Fibroblast of villous mesenchyme (primary cell): Measurements from ENCODE around the gene GPR89A. TPM values are rescaled to one million over a fixed set of nuclear protein-coding genes. Genes with fewer than 3 reads are reported as not detected.
A peak's percentile ranks its signal among the peaks of the same experiment; 100 is the strongest.
"Not testable (repeated sequence)": the region's sequence is repeated elsewhere in the genome, so short reads cannot be mapped to it uniquely, and the experiment has no call there.

Experiments
- DNase-seq: peaks from one replicate; pipeline ENCODE4 v3.0.0-alpha.2; 2010; ENCODE audit warnings: low read depth
- H3K4me3 ChIP-seq: 2 replicates; pipeline ENCODE4 v1.5.1; 2011; ENCODE audit warnings: low read depth, mild to moderate bottlenecking, low read length
- total RNA-seq: library from RNA; depleted of rRNA; stranded (reverse); fragments of >200 nt; gene quantifications from 2 replicates; pipeline ENCODE4 v1.2.3, GENCODE V29; 2012
- TF ChIP-seq, protein P1 (sequence below): IDR thresholded peaks from 2 replicates; pipeline ENCODE4 v1.5.1; 2012; ENCODE audit warnings: low read depth, mild to moderate bottlenecking, low read length; ENCODE audit not compliant: insufficient read depth

GPR89A gene
- total RNA-seq, 1 donor, result 38.4 TPM

DNA sequence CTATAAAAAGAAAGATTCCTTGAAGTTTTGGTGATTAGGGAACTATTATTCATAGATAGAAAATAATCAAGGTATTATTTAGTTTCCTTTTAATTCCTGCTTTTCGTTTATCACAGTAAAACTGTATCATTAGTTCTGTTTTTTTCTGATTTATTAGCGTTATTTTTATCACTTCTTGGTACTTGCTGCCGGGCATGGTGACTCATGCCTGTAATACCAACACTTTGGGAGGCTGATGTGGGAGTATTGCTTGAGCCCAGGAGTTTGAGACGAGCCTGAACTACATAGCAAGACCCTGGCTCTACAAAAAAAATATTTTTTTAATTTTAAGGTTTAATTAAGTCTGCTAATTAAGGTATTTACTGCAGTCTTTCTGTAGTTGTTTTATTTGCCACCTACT is 57.2 kb downstream of the GPR89A start:
- not testable (repeated sequence) for H3K4me3 ChIP-seq
- peak; percentile 14 for DNase-seq

DNA sequence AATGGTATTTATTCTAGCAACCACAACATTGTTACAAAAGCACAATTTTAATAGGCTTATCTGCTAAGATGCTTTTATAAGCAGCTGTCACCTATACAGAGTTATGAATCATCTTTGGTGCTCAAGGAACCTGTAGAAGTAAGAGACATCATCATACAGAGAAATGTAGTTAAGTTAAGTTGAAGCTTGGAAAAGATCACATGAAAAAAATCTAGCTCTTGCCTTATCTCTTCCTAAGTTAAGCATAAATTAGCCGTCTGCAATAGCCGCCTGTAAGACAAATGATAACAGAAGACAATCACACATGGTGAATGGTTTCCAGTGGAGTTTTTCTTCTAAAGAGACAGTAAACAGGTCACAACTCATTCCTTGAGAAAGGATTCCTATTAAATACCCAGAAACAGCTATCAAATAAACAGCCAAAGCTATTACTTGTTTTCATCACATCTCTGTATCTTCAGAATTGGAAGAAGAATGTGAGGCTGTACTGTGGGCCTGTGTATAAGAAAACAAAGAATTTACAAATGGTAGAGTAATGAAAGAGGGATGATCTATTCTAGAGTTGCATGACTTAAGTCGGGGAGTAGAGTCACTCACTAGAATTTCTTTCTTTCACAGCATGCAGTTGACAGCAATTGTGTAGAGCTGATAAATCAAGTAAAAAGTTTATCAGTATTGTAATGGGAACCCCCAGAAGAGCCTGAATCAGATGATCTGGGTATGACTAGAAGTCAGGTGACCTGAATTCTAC is 63.4 kb downstream of the GPR89A start:
- not testable (repeated sequence) for DNase-seq, H3K4me3 ChIP-seq

DNA sequence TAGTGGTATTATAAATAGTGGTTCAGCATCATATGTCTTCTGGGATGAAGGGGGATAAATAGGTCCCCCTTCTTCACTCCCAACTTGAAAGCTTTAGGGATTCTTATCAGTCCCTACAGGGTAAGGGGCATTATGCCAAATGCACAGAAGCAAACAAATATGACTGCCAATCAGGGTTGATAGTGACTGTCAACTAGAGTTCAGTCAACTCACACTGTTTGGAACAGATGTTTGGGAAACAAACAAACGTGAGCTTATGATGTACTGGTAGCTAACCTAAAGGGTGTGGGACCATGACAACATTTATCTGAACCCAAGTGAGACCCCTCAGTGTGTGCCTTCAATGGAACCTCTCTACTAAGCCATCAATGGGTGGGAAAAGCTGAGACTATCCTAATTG is 65.4 kb downstream of the GPR89A start:
- not testable (repeated sequence) for DNase-seq, H3K4me3 ChIP-seq

DNA sequence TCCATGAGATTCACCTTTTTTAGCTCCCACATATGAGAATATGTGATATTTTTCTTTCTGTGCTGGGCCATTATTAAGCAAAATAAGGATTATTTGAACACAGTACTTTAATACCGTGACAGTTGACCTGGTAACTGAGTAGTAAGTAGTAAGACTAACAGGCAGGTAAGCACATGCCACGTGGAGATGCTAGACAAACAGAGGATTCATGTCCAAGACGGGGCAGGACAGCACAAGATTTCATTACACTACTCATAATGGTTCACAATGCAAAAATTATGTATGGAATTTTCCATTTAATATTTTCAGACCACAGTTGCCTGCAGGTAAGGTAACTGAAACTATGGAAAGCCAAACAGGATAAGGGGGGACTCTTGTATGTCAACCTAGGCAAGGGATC is 77.1 kb downstream of the GPR89A start:
- DNase-seq, H3K4me3 ChIP-seq: not testable (repeated sequence)

DNA sequence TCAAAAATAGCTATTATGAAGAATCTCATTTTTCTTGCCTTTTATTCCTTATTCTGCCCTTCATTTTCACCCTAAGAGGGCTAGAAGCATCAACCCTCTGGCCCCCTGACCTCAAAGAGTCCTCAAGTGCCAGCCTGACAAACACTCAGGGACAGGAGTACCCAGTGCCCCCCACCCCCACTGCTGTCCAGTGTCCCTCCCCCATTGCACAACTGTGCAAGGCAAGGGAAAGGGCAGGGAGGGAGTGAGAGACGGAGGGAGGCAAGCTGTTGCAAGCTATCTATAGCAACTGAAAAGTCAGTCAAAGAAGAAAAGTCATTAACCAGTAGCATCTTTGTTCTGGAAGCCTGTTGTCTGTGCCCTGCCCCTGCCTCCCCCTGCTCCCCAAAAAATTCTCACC is 78.3 kb downstream of the GPR89A start:
- not testable (repeated sequence) for H3K4me3 ChIP-seq, DNase-seq

DNA sequence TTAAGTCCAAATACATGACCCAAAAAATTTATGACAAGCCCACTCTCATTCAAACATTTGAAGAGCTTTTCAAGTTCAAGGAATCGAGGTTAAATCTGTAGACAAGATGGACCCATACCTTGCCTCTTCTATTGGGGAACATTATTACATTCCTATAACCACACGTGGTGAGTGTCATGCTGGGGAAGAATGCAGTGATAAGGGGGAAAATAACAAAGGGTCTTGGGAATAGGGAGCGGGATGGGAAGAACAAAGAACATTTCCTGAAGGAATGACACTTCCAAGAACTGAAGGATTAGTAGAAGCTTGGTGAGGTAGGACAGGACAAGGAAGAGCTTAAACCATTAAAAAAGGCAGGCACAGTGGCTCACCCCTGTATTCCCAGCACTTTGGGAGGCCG is 80.5 kb downstream of the GPR89A start:
- no peak for DNase-seq
- no peak overlapping the region for H3K4me3 ChIP-seq
- TF ChIP-seq, protein P1, sequence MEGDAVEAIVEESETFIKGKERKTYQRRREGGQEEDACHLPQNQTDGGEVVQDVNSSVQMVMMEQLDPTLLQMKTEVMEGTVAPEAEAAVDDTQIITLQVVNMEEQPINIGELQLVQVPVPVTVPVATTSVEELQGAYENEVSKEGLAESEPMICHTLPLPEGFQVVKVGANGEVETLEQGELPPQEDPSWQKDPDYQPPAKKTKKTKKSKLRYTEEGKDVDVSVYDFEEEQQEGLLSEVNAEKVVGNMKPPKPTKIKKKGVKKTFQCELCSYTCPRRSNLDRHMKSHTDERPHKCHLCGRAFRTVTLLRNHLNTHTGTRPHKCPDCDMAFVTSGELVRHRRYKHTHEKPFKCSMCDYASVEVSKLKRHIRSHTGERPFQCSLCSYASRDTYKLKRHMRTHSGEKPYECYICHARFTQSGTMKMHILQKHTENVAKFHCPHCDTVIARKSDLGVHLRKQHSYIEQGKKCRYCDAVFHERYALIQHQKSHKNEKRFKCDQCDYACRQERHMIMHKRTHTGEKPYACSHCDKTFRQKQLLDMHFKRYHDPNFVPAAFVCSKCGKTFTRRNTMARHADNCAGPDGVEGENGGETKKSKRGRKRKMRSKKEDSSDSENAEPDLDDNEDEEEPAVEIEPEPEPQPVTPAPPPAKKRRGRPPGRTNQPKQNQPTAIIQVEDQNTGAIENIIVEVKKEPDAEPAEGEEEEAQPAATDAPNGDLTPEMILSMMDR, result no peak

DNA sequence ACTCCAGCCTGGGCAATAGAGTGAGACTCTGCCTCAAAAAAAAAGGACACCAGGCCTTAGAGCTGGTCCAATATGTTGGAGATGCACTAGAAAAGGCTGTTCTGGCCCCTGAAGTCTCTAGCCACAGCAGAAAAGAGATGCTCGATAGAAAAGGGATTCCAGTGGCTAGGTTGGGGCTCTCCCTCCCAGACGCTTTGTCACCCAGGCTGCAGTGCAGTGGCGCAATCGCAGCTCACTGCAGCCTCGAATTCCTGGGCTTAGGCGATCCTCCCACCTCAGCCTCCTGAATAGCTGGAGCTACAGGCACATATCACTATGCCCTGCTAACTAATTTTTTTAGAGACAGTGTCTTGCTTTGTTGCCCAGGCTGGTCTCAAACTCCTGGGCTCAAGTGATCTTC is 81.1 kb downstream of the GPR89A start:
- H3K4me3 ChIP-seq, result no peak overlapping the region
- TF ChIP-seq, protein P1, result no peak
- no peak for DNase-seq

DNA sequence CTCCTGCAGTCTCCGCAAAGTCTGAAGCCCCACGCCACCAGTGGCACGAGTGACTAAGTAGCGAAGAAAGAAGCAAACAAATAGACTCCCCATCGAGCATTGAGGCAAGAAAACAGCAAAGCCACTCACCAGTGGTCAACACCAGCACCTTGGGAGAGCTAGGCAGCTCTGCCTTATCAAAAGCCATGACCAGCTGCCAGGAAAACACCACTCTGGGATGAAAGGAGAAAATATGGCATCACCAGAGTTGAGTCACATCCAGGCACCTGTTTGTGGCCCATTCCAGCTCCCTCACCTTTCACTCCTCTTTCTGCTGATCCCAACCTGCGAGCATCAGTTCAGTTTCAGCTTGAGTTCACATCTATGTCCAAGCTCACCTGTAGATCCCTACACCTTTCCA is 82.1 kb downstream of the GPR89A start:
- TF ChIP-seq, protein P1, result no peak
- no peak for DNase-seq
- no peak overlapping the region for H3K4me3 ChIP-seq

DNA sequence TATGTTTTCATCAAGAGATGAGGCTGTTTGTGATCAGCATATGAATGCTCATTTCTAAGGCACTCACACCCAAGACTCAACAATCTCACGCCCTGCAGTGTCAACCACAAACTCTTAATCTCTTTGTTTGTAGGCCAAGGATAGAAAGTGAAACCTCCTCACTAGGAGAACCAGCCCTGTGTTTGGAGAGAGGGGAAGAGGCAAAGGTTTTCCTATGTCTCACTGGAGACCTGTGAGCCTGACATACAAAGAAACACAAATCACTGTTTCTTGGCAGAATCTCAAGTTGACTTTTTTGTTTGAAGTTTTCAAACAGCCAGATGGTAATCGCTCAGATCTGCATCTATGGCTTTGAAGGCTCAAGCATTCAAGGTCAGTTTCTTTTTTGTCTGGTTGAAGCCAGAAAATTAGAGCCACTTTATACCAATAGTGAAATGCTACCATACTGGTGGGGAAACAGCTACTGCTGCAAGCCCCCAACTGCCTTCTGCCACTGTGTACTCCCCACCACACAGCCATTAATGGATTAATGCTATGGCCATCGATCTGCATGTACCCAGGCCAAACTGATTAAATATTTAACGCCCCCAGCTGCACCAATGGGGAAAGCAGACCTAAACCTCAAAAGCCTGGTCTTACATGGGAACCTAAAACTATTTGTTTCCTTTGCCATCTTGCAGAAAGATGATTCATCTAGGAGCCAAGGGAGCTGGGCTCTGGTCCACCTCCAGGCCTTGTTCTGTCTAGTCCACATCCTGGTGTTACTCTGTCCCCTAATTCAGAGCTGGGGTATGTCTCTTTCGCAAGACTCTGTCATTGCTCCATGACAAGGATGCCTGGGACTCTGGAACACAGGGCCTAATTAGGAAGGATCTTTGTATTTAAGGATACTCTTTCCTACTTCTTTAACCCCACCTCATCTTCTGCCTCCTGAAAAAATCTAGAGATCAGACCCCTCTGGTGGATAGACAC is 83.1 kb downstream of the GPR89A start:
- H3K4me3 ChIP-seq, result no peak overlapping the region
- DNase-seq, result peak; percentile 84
- TF ChIP-seq, protein P1, result no peak
